Ascending aorta (tissue), 2 donors: Measurements from ENCODE around the gene IL10RB. TPM values are rescaled to one million over a fixed set of nuclear protein-coding genes. Genes with fewer than 3 reads are reported as not detected.
"Not testable (repeated sequence)": the region's sequence is repeated elsewhere in the genome, so short reads cannot be mapped to it uniquely, and the experiment has no call there.

ENCODE experiments used
- DNase-seq, 2 donors: peaks; one replicate each; pipeline ENCODE4 v3.0.0-alpha.2; 2019; ENCODE audit warnings: low spot score in 2 of 2
- H3K27ac ChIP-seq, 2 donors: fragments of 200-600 bp; sonication (generic); one replicate each; pipeline ENCODE4 v1.5.1; 2016 to 2017; ENCODE audit warnings: mild to moderate bottlenecking in 1 of 2
- H3K27me3 ChIP-seq: fragments of 200-600 bp; sonication (generic); one replicate; pipeline ENCODE4 v1.5.1; 2017
- H3K36me3 ChIP-seq, 2 donors: fragments of 200-600 bp; sonication (generic); one replicate each; pipeline ENCODE4 v1.5.1; 2016
- H3K4me1 ChIP-seq, 2 donors: fragments of 200-600 bp; sonication (generic); one replicate each; pipeline ENCODE4 v1.5.1; 2016 to 2017; ENCODE audit warnings: mild to moderate bottlenecking in 1 of 2
- H3K4me3 ChIP-seq, 2 donors: fragments of 200-600 bp; sonication (generic); one replicate each; pipeline ENCODE4 v1.5.1; 2016 to 2017; ENCODE audit warnings: mild to moderate bottlenecking in 1 of 2
- H3K9me3 ChIP-seq, 2 donors: fragments of 200-600 bp; sonication (generic); one replicate each; pipeline ENCODE4 v1.5.1; 2016
- intact Hi-C: fragments of 100-400 bp; cut with DNase I; formaldehyde crosslinking; loops from one replicate; pipeline ENCODE4 v1.15.1; 2023
- total RNA-seq: library from RNA; depleted of rRNA; stranded (reverse); fragments of >200 nt; gene quantifications from one replicate; pipeline ENCODE4 v1.1.0, GENCODE V29; 2016
- TF ChIP-seq, protein P1 (sequence below), 3 experiments: fragments of 200-600 bp in 2 of 3; fragments of 450-650 bp in 1 of 3; sonication (generic) in 2 of 3; IDR thresholded peaks; one replicate each; pipeline ENCODE4 v1.5.1; 2016 to 2019; ENCODE audit warnings: antibody characterized with exemption in 3 of 3, mild to moderate bottlenecking in 1 of 3, moderate library complexity in 1 of 3

Gene IL10RB
- total RNA-seq, 1 donor from 2014 or later, result 39.1 TPM

DNA sequence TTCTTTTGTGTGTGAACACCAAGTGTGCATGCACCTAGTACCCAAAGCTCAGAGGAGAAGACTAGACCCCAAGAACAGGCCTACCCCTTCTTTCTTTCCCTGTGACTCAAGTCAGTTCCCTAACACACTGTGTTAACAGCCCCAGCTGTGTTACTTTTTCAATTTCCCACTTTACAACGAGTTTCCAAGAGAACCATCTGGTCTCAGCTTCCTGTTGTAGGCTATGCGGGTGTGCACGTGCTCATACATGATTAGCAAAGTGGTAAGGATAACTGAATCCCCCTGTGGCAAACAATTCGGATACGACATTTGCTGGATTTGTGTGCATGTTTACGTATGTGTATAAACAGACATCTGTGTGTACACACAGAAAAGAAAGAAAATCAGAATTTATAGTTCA is 18.6 kb upstream of the IL10RB start:
- no peak overlapping the region for H3K27ac ChIP-seq
- no peaks in the 10 kb centered on the region for H3K4me1 ChIP-seq
- TF ChIP-seq, protein P1, sequence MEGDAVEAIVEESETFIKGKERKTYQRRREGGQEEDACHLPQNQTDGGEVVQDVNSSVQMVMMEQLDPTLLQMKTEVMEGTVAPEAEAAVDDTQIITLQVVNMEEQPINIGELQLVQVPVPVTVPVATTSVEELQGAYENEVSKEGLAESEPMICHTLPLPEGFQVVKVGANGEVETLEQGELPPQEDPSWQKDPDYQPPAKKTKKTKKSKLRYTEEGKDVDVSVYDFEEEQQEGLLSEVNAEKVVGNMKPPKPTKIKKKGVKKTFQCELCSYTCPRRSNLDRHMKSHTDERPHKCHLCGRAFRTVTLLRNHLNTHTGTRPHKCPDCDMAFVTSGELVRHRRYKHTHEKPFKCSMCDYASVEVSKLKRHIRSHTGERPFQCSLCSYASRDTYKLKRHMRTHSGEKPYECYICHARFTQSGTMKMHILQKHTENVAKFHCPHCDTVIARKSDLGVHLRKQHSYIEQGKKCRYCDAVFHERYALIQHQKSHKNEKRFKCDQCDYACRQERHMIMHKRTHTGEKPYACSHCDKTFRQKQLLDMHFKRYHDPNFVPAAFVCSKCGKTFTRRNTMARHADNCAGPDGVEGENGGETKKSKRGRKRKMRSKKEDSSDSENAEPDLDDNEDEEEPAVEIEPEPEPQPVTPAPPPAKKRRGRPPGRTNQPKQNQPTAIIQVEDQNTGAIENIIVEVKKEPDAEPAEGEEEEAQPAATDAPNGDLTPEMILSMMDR (IDR thresholded peaks at IDR 0.05), result no peak
- DNase-seq, result no peak
- H3K36me3 ChIP-seq, result peaks cover 55 to 87% of the 10 kb centered on the region in 2 donors
- intact Hi-C loops, result no loop called here
- no peaks in the 10 kb centered on the region for H3K9me3 ChIP-seq
- no peak overlapping the region for H3K4me3 ChIP-seq
- no peaks in the 10 kb centered on the region for H3K27me3 ChIP-seq

DNA sequence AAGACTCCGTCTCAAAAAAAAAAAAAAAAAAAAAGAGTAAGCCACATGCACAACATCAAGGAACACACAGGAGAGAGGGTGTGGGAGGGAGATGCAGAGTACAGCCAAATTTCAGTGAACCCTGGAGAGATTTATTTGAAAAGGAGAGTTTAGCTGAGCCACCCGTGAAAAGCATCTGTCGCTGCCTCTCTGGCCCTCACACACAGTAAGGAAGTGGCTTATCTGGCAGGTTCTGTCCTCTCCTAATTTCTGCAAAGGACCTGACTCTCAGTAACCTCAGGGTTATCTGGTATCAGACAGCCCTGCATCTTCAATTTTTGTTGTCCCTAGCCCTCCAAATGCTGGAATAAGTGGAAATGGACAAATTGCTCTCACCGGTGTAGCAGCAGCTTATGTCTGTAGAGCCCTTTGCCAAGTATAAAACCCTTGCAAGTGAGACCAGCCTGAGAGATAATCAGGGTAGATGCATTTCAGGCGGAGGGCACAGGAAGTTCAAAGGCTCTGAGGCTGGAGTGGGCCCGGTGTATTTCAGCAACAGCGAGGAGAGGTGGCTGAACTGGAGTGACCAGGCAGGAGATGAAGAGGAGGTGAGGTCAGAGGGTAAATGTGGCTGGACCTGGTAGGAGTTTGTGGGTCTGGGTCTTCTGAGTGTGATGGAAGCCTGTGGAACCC is 16.7 kb upstream of the IL10RB start:
- Histone ChIP-seq H3K4me3 (no peak overlapping the region), H3K4me1 (no peaks in the 10 kb centered on the region), H3K27ac (no peak overlapping the region), H3K27me3 (no peaks in the 10 kb centered on the region), H3K36me3 (peaks cover 65 to 95% of the 10 kb centered on the region in 2 donors), H3K9me3 (no peaks in the 10 kb centered on the region)
- intact Hi-C loops, result no loop called here
- TF ChIP-seq, protein P1 (IDR thresholded peaks at IDR 0.05), result no peak
- no peak for DNase-seq

DNA sequence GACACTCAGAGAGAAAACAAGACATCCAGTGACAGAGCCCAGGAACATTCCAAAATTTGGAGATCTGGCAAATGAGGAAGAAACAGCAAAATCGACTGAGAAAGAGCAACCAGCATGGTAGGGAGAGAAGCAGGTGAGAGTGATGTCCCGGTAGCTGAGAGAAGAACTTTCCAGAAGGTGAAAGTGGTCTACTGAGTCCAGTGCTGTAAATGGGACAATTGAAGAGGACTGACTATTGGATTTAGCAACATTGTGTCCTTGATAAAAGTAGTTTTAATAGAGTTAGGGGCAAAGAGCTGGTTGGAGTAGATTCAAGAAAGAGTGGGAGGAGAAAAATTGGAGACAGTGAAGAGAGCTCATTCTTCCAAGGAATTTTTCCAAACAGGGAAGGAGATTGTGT is 15.0 kb upstream of the IL10RB start:
- H3K27me3 ChIP-seq, result no peaks in the 10 kb centered on the region
- no peaks in the 10 kb centered on the region for H3K4me1 ChIP-seq
- DNase-seq, result no peak
- peaks cover 66 to 98% of the 10 kb centered on the region in 2 donors for H3K36me3 ChIP-seq
- H3K9me3 ChIP-seq, result no peaks in the 10 kb centered on the region
- TF ChIP-seq, protein P1 (IDR thresholded peaks at IDR 0.05), result no peak
- no peak overlapping the region for H3K27ac ChIP-seq
- intact Hi-C loops, result no loop called here
- H3K4me3 ChIP-seq, result no peak overlapping the region

DNA sequence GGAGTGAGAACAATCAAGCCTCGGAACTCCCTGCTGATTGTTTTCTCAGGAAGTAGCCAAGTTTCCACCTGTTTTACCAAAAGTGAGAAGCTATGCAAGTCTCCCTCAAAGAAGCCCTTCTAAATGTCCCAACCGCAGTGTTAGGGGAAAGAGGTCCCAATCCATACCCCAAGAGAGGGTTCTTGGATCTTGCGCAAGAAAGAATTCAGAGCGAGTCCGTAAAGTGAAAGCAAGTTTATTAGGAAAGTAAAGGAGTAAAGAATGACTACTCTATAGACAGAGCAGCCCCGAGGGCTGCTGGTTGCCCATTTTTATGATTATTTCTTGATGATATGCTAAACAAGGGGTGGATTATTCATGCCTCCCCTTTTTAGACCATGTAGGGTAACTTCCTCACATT is 12.8 kb upstream of the IL10RB start:
- peaks cover 56 to 97% of the 10 kb centered on the region in 2 donors for H3K36me3 ChIP-seq
- not testable (repeated sequence) for DNase-seq

DNA sequence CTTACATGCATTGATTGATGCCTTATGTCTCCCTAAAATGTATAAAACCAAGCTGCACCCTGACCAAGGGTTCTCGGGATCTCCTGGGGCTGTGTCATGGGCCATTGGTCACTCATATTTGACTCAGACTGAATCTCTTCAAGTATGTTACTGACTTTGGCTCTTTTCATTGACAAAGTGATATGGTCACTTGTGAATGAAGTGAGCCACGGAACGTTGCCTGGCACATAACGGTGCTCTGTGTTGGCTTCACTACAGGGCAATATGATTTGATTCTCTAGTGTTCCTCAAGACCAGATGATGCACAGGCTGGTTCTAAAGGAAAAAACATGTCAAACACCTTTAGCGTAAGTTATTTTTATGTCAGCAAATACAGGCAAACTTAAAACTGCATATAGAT is 11.4 kb upstream of the IL10RB start:
- intact Hi-C loops, result no loop called here
- no peaks in the 10 kb centered on the region for H3K27me3 ChIP-seq
- no peaks in the 10 kb centered on the region for H3K4me1 ChIP-seq
- H3K27ac ChIP-seq, result no peak overlapping the region
- H3K36me3 ChIP-seq, result peaks cover 42 to 83% of the 10 kb centered on the region in 2 donors
- no peak overlapping the region for H3K4me3 ChIP-seq
- no peaks in the 10 kb centered on the region for H3K9me3 ChIP-seq
- DNase-seq, result no peak
- TF ChIP-seq, protein P1 (IDR thresholded peaks at IDR 0.05), result no peak

More for the DNA sequence above, 12.8 kb upstream of the IL10RB start:
- H3K4me3 ChIP-seq, H3K4me1 ChIP-seq, H3K27me3 ChIP-seq, H3K27ac ChIP-seq, intact Hi-C loops, H3K9me3 ChIP-seq: not testable (repeated sequence)

DNA sequence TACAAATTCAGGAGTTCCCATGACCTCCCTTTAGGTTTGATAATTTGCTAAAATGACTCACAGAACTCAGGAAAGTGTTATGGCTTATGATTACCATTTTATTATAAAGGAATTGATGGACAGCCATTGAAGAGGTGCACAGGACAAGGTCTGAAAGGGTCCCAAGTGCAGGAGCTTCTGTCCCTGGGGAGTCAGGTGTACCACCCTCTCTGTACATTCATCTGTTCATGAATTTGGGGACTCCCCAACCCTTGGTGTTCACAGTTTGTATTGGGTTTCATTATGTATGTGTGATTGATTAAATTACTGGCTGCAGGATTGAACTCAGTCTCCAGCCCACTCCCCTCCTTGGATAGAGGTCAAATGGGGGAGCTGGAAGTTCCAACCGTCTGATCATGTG is 10.8 kb upstream of the IL10RB start:
- peaks cover 42 to 77% of the 10 kb centered on the region in 2 donors for H3K36me3 ChIP-seq
- H3K9me3 ChIP-seq, result no peaks in the 10 kb centered on the region
- TF ChIP-seq, protein P1 (IDR thresholded peaks at IDR 0.05), result no peak
- intact Hi-C loops, result no loop called here
- H3K27me3 ChIP-seq, result no peaks in the 10 kb centered on the region
- H3K27ac ChIP-seq, result no peak overlapping the region
- DNase-seq, result no peak
- no peaks in the 10 kb centered on the region for H3K4me1 ChIP-seq
- no peak overlapping the region for H3K4me3 ChIP-seq
